WTC11 (cell line): ENCODE measurements around the gene SFT2D3. TPM values are rescaled to one million over a fixed set of nuclear protein-coding genes. Genes with fewer than 3 reads are reported as not detected.
A peak's percentile ranks its signal among the peaks of the same experiment; 100 is the strongest.

Experiments used
- ATAC-seq: fragments of 200-7000 bp; cut with Tn5 transposase; 2 replicates; pipeline ENCODE4 v1.10.0; 2021; ENCODE audit warnings: mild to moderate bottlenecking, moderate library complexity
- CTCF ChIA-PET: fragments of 300-600 bp; sonication (Branson Sonifier 250); formaldehyde crosslinking; loops from one replicate; lab custom pipeline; 2021; ENCODE audit warnings: antibody characterized with exemption; lab: Charles Lee
- POLR2A ChIA-PET: fragments of 350-600 bp; sonication (Branson Sonifier 250); formaldehyde crosslinking; loops from one replicate; lab custom pipeline; 2021; ENCODE audit warnings: antibody characterized with exemption; lab: Charles Lee
- DNase-seq: peaks from one replicate; pipeline ENCODE4 v3.0.0; 2021; ENCODE audit warnings: low spot score
- H3K27ac Mint-ChIP-seq: 2 replicates; pipeline ENCODE4 v1.8.0; 2021; ENCODE audit warnings: mixed read lengths
- H3K27me3 Mint-ChIP-seq: 2 replicates; pipeline ENCODE4 v1.8.0; 2021; ENCODE audit warnings: low read depth, mild to moderate bottlenecking, moderate library complexity, mixed read lengths
- H3K36me3 Mint-ChIP-seq: 2 replicates; pipeline ENCODE4 v1.8.0; 2021; ENCODE audit warnings: mixed read lengths
- H3K4me1 Mint-ChIP-seq: 2 replicates; pipeline ENCODE4 v1.8.0; 2022; ENCODE audit warnings: mixed read lengths
- H3K4me3 Mint-ChIP-seq: 2 replicates; pipeline ENCODE4 v1.8.0; 2021; ENCODE audit warnings: mild to moderate bottlenecking, moderate library complexity, mixed read lengths
- H3K9me3 Mint-ChIP-seq: 2 replicates; pipeline ENCODE4 v1.8.0; 2021; ENCODE audit warnings: mixed read lengths
- AFF4 ChIP-seq: sonication (generic); formaldehyde crosslinking; IDR thresholded peaks from 2 replicates; pipeline ENCODE4 v1.8.1; 2023; ENCODE audit warnings: mild to moderate bottlenecking, missing genetic modification reagents, borderline replicate concordance
- ARID4B ChIP-seq: sonication (generic); formaldehyde crosslinking; IDR thresholded peaks from 2 replicates; pipeline ENCODE4 v1.8.0; 2023; ENCODE audit warnings: missing genetic modification reagents, mild to moderate bottlenecking, borderline replicate concordance
- ATF2 ChIP-seq: sonication (generic); formaldehyde crosslinking; IDR thresholded peaks from 2 replicates; pipeline ENCODE4 v1.8.1; 2022; ENCODE audit warnings: low read depth, missing genetic modification reagents, borderline replicate concordance
- E2F1 ChIP-seq: sonication (generic); formaldehyde crosslinking; IDR thresholded peaks from 2 replicates; pipeline ENCODE4 v1.8.0; 2022; ENCODE audit warnings: mild to moderate bottlenecking, missing genetic modification reagents
- ESRRA ChIP-seq: sonication (generic); formaldehyde crosslinking; IDR thresholded peaks from 2 replicates; pipeline ENCODE4 v1.8.1; 2022; ENCODE audit warnings: mild to moderate bottlenecking, missing genetic modification reagents, borderline replicate concordance
- ETV6 ChIP-seq: sonication (generic); formaldehyde crosslinking; IDR thresholded peaks from 2 replicates; pipeline ENCODE4 v1.8.1; 2022; ENCODE audit warnings: mild to moderate bottlenecking, missing genetic modification reagents
- FOXJ3 ChIP-seq: sonication (generic); formaldehyde crosslinking; IDR thresholded peaks from 2 replicates; pipeline ENCODE4 v1.9.0; 2021; ENCODE audit warnings: missing genetic modification reagents, mild to moderate bottlenecking, borderline replicate concordance
- FOXK1 ChIP-seq: sonication (generic); formaldehyde crosslinking; IDR thresholded peaks from 2 replicates; pipeline ENCODE4 v1.8.0; 2022; ENCODE audit warnings: mild to moderate bottlenecking, moderate library complexity, missing genetic modification reagents
- GTF2I ChIP-seq: fragments of 250-450 bp; sonication (Bioruptor Pico); conservative IDR thresholded peaks from 2 replicates; pipeline ENCODE4 v1.4.0; 2021; ENCODE audit warnings: mild to moderate bottlenecking
- HMGXB4 ChIP-seq: sonication (generic); formaldehyde crosslinking; IDR thresholded peaks from 2 replicates; pipeline ENCODE4 v1.8.1; 2023; ENCODE audit warnings: mild to moderate bottlenecking, moderate library complexity, missing genetic modification reagents
- IRF1 ChIP-seq: sonication (generic); formaldehyde crosslinking; IDR thresholded peaks from 2 replicates; pipeline ENCODE4 v1.8.0; 2023; ENCODE audit warnings: missing genetic modification reagents
- NR1H2 ChIP-seq: sonication (generic); formaldehyde crosslinking; IDR thresholded peaks from 2 replicates; pipeline ENCODE4 v1.9.0; 2021; ENCODE audit warnings: mild to moderate bottlenecking, moderate library complexity, missing genetic modification reagents
- TEAD4 ChIP-seq: sonication (generic); formaldehyde crosslinking; IDR thresholded peaks from 2 replicates; pipeline ENCODE4 v1.8.0; 2022; ENCODE audit warnings: mild to moderate bottlenecking, missing genetic modification reagents
- USF1 ChIP-seq: sonication (generic); formaldehyde crosslinking; IDR thresholded peaks from 2 replicates; pipeline ENCODE4 v1.8.0; 2022; ENCODE audit warnings: mild to moderate bottlenecking, missing genetic modification reagents
- ZNF121 ChIP-seq: sonication (generic); formaldehyde crosslinking; IDR thresholded peaks from 2 replicates; pipeline ENCODE4 v1.8.0; 2023; ENCODE audit warnings: missing genetic modification reagents
- ZNF512 ChIP-seq: sonication (generic); formaldehyde crosslinking; IDR thresholded peaks from 2 replicates; pipeline ENCODE4 v1.8.1; 2022; ENCODE audit warnings: missing genetic modification reagents, borderline replicate concordance
- total RNA-seq: library from RNA; stranded (reverse); gene quantifications from 3 replicates; pipeline ENCODE4 v1.2.3, GENCODE V29; 2021

SFT2D3 gene
- total RNA-seq, 1 experiment from 2014 or later, result 10.5 TPM

GRCh38 chr2:127700527-127701192, 637 bp upstream of the SFT2D3 start (continued):
- no peak for TF ChIP-seq ATF2 (CRISPR knock-in tag)

GRCh38 chr2:127701651-127702394, 526 bp downstream of the SFT2D3 start:
- peak; percentile 73 for DNase-seq
- H3K9me3 Mint-ChIP-seq, result no peaks in the 10 kb centered on the region
- H3K36me3 Mint-ChIP-seq, result peaks cover 20% of the 10 kb centered on the region
- peaks cover 31% of the 10 kb centered on the region for H3K27me3 Mint-ChIP-seq
- ChIA-PET CTCF (interaction anchor here (0.9 to 4.7 kb wide), 4 partner anchors 26 to 493 kb away, joined by 3 to 35 read pairs (median 4); partner anchors contain the start of gene LIMS2), POLR2A (interaction anchor here (0.5 to 2.0 kb wide), 4 partner anchors 26 to 481 kb away, joined by 3 to 6 read pairs (median 5); partner anchors contain the start of genes IWS1 and LIMS2)
- peak; percentile 58 for ATAC-seq
- H3K4me3 Mint-ChIP-seq, result peak overlapping the region; percentile 79
- peaks cover 28% of the 10 kb centered on the region for H3K4me1 Mint-ChIP-seq
- H3K27ac Mint-ChIP-seq, result peak overlapping the region; percentile 79
- no peak for TF ChIP-seq ZNF121 (CRISPR knock-in tag)
- no peak for TF ChIP-seq TEAD4 (CRISPR knock-in tag)
- TF ChIP-seq USF1 (CRISPR knock-in tag), result peak; percentile 17; the same call in 1 of the 2 replicates
- no peak for TF ChIP-seq FOXJ3 (CRISPR knock-in tag)
- no peak for TF ChIP-seq GTF2I
- TF ChIP-seq ZNF512 (CRISPR knock-in tag), result no peak
- TF ChIP-seq IRF1 (CRISPR knock-in tag), result no peak
- TF ChIP-seq ETV6 (CRISPR knock-in tag), result 0 out of 2 replicates have a peak, but pooled peaks have one; percentile 5
- no peak for TF ChIP-seq NR1H2 (CRISPR knock-in tag)
- no peak; the same call in none of the 2 replicates for TF ChIP-seq ESRRA (CRISPR knock-in tag)
- TF ChIP-seq FOXK1 (CRISPR knock-in tag), result peak; percentile 28; the same call in 1 of the 2 replicates
- TF ChIP-seq E2F1 (CRISPR knock-in tag), result 0 out of 2 replicates have a peak, but pooled peaks have one; percentile 61
- TF ChIP-seq HMGXB4 (CRISPR knock-in tag), result peak; percentile 56
- no peak for TF ChIP-seq AFF4
- no peak; the same call in 1 of the 2 replicates for TF ChIP-seq ARID4B
